Calu3 (cell line): Measurements from ENCODE around the gene PTGER1. TPM values are rescaled to one million over a fixed set of nuclear protein-coding genes. Genes with fewer than 3 reads are reported as not detected.

Source experiments
- Bru-seq: library from RNA; stranded (reverse); fragments of 400-500 nt; gene quantifications from one replicate; lab custom pipeline; 2021; lab: Mats Ljungman, UMichigan
- BruChase-seq, 2 experiments: library from RNA; stranded (reverse); fragments of 400-500 nt; gene quantifications; one replicate each; lab custom pipeline; 2021; lab: Mats Ljungman, UMichigan
- BruUV-seq: library from RNA; stranded (reverse); fragments of 400-500 nt; replicated peaks from 2 replicates; lab custom pipeline; 2021; lab: Mats Ljungman, UMichigan
- CTCF ChIA-PET: fragments of 300-600 bp; sonication (Branson Sonifier 250); formaldehyde crosslinking; loops from one replicate; lab custom pipeline; 2022; ENCODE audit warnings: antibody characterized with exemption; lab: Charles Lee
- DNase-seq: peaks from one replicate; pipeline ENCODE4 v3.0.0; 2022
- H3K27ac Mint-ChIP-seq: one replicate; pipeline ENCODE4 v1.8.0; 2022; ENCODE audit warnings: mixed read lengths; ENCODE audit not compliant: unreplicated experiment
- H3K27me3 Mint-ChIP-seq: one replicate; pipeline ENCODE4 v1.8.0; 2022; ENCODE audit warnings: mixed read lengths; ENCODE audit not compliant: unreplicated experiment
- H3K36me3 Mint-ChIP-seq: one replicate; pipeline ENCODE4 v1.8.0; 2022; ENCODE audit warnings: mild to moderate bottlenecking, moderate library complexity, mixed read lengths; ENCODE audit not compliant: insufficient read depth, unreplicated experiment
- H3K4me1 Mint-ChIP-seq: one replicate; pipeline ENCODE4 v1.8.0; 2022; ENCODE audit warnings: mild to moderate bottlenecking, low read depth, mixed read lengths; ENCODE audit not compliant: unreplicated experiment
- H3K4me3 Mint-ChIP-seq: one replicate; pipeline ENCODE4 v1.8.0; 2022; ENCODE audit warnings: mild to moderate bottlenecking, low read depth, moderate library complexity, mixed read lengths; ENCODE audit not compliant: unreplicated experiment
- H3K9me3 Mint-ChIP-seq: one replicate; pipeline ENCODE4 v1.8.0; 2022; ENCODE audit warnings: low read depth, mixed read lengths; ENCODE audit not compliant: unreplicated experiment
- CTCF ChIP-seq: fragments of 200-600 bp; IDR thresholded peaks from one replicate; pipeline ENCODE4 v1.8.0; 2022; ENCODE audit warnings: antibody characterized with exemption; ENCODE audit not compliant: unreplicated experiment
- intact Hi-C: fragments of 100-400 bp; cut with micrococcal nuclease; formaldehyde crosslinking; loops from one replicate; pipeline ENCODE4 v1.10.0; 2022; ENCODE audit not compliant: unreplicated experiment
- long read RNA-seq: library from polyadenylated mRNA; stranded (forward); transcript quantifications from one replicate; pipeline ENCODE4 v2.0.0, GENCODE V29; 2022
- total RNA-seq: library from RNA; stranded (reverse); gene quantifications from 2 replicates; pipeline ENCODE4 v1.2.3, GENCODE V29; 2022

Gene PTGER1
- total RNA-seq (1.2 and 1.3 TPM in 2 replicates), Bru-seq, nascent RNA (percentile 45 among the genes with signal in this experiment), BruChase-seq, experiment 1, labeled RNA remaining after a 6-hour chase (percentile 54 among the genes with signal in this experiment), BruChase-seq, experiment 2, labeled RNA remaining after a 2-hour chase (percentile 50 among the genes with signal in this experiment)
- long read RNA-seq: 0 reads

- peaks cover 13% of the 10 kb centered on the region for H3K4me1 Mint-ChIP-seq
- intact Hi-C loops: no loop called here
- H3K36me3 Mint-ChIP-seq: peaks cover 64% of the 10 kb centered on the region
- BruUV-seq: no TSS peak
- CTCF ChIA-PET: no interaction called here
- H3K4me3 Mint-ChIP-seq: no peak within 1 kb of the TSS
- H3K27ac Mint-ChIP-seq: peak within 1 kb of the TSS; percentile 62
- no peak for DNase-seq
- H3K9me3 Mint-ChIP-seq: no peaks in the 10 kb centered on the region
- no peak for TF ChIP-seq CTCF
- no peaks in the 10 kb centered on the region for H3K27me3 Mint-ChIP-seq
Measured at GRCh38 chr19:14475251-14476073, at the start of gene PTGER1. TSS of gene PTGER1 (minus strand) at chr19:14475354. CDS start at chr19:14474320, 1,034 bp downstream.

- no peak for TF ChIP-seq CTCF
- Mint-ChIP-seq H3K36me3 (peaks cover 45% of the 10 kb centered on the region), H3K9me3 (no peaks in the 10 kb centered on the region), H3K4me1 (peaks cover 19% of the 10 kb centered on the region), H3K4me3 (no peak overlapping the region), H3K27ac (peak overlapping the region; percentile 89), H3K27me3 (no peaks in the 10 kb centered on the region)
- no TSS peak for BruUV-seq
- no peak for DNase-seq
- intact Hi-C loops: loop anchor here (1.0 kb wide), 1 partner anchor 9 kb away; the partner anchor contains the start of gene TECR
- CTCF ChIA-PET: no interaction called here
Measured at GRCh38 chr19:14520543-14520942, 45.4 kb upstream of the PTGER1 start.

GRCh38 chr19:14519860-14520407 lies 44.8 kb upstream of the PTGER1 start:
- DNase-seq: peak; percentile 67
- Mint-ChIP-seq H3K4me1 (peaks cover 26% of the 10 kb centered on the region), H3K27me3 (no peaks in the 10 kb centered on the region), H3K4me3 (peak overlapping the region; percentile 15), H3K27ac (peak overlapping the region; percentile 89), H3K9me3 (no peaks in the 10 kb centered on the region), H3K36me3 (peaks cover 52% of the 10 kb centered on the region)
- CTCF ChIA-PET: interaction anchor here (0.5 to 0.6 kb wide), 4 partner anchors 9 to 309 kb away, joined by 5 to 6 read pairs (median 5); no protein-coding TSS in a partner anchor
- intact Hi-C loops: loop anchor here (1.0 kb wide), 1 partner anchor 9 kb away; the partner anchor contains the start of gene TECR
- no peak for TF ChIP-seq CTCF
- BruUV-seq: no TSS peak

- peaks cover 31% of the 10 kb centered on the region for H3K4me1 Mint-ChIP-seq
- TF ChIP-seq CTCF: no peak
- intact Hi-C loops: no loop called here
- peak overlapping the region; percentile 15 for H3K4me3 Mint-ChIP-seq
- no TSS peak for BruUV-seq
- peak overlapping the region; percentile 89 for H3K27ac Mint-ChIP-seq
- H3K9me3 Mint-ChIP-seq: no peaks in the 10 kb centered on the region
- H3K27me3 Mint-ChIP-seq: no peaks in the 10 kb centered on the region
- no peak for DNase-seq
- CTCF ChIA-PET: interaction anchor here (0.5 to 0.6 kb wide), 2 partner anchors 88 to 309 kb away, joined by 5 to 6 read pairs; no protein-coding TSS in a partner anchor
- peaks cover 57% of the 10 kb centered on the region for H3K36me3 Mint-ChIP-seq
Measured at GRCh38 chr19:14519245-14519859, 44.2 kb upstream of the PTGER1 start.
